CD4-positive, alpha-beta T cell treated with Interleukin-21 for 1 hour (primary cell): ENCODE data around the gene NEK6.

ENCODE experiments used
- DNase-seq: peaks from one replicate; pipeline ENCODE4 v3.0.0-alpha.2; 2020

Gene NEK6

DNA sequence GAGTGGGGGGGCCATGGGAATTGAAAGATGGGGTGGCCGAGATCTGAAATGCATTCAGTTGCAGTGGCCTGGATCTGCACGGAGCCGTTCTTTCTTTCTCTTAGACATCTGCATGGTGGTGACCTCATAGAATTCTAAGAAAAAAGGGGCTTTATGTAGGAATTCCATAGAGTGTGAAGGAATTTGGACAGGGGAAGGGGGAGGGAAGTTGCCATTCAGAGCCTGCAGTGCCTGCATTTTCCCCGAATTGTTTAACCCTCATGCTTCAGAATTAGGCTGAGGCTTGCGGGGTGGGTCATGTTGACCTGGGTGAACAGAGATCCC is 4.9 kb downstream of the NEK6 start:
- no peak for DNase-seq

DNA sequence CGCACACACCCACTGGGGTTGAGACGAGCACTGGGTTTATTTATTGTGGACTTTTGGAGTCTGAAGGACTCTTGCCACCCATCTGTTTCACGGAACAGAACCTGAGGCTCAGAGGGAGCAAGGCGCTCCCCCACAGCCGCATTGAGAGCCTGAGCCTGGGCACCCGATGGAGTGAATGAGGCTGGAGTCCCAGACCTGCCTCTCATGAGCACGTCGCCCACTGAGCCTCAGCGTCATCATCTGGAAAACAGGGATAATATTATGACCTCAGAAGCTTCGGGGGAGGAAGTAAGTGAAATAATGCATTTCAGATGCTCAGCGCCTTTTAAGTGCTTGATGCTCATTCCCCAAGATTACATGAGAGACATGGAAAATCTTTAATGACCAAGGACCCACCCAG is 5.5 kb downstream of the NEK6 start:
- DNase-seq, result no peak

DNA sequence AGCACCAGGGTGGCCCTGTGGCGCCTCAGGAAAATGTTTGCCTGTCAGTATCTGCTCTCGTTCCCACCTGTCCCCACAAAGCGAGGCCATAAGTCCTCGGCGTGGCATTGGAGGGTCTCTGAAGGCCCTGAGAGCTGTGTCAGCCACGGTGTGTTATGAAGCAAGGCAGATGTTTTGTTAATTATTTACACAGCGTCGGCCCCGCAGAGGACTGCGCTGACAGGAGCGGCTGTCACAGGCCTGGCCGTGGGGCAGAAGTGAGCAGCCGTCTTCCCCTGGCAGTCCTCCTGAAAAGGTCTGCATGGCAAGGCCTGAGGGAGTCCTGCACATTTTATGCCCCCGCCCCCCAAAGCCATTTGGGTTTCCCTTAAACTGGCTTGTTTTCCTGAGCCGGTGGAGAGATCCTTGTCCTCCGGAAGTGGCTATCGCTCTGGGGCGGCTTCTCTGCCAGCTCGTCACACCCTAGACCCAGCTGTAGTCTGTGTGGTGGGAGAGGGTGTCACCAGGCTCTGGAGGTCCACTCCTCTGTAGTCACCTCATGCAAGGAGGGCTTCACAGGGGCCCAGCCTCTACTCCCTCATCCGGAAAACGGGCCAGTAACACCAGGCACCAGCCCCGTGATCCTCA is 6.2 kb downstream of the NEK6 start:
- DNase-seq, result no peak

- no peak for DNase-seq
These were observed 7.1 kb downstream of the NEK6 start for GRCh38 chr9:124264823-124265233.

DNA sequence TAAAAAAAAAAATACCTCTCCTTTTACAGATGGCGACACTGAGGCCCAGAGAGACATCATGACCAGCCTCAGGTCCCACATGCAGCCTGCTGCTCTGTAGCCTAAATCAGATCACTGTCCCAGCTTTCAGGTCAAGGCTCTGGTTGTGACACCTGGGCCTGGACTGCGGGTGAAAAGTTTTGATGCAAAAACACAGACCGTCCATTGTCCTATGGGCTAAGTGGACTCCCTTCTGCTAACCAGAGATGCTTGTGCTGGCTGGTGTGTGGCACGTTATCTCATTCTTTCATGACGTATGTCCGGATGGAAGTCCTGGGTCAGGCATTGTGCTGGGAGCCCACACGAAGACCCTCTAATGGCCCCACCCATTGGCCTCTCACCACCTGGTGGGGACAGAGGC is 7.8 kb downstream of the NEK6 start:
- no peak for DNase-seq

DNA sequence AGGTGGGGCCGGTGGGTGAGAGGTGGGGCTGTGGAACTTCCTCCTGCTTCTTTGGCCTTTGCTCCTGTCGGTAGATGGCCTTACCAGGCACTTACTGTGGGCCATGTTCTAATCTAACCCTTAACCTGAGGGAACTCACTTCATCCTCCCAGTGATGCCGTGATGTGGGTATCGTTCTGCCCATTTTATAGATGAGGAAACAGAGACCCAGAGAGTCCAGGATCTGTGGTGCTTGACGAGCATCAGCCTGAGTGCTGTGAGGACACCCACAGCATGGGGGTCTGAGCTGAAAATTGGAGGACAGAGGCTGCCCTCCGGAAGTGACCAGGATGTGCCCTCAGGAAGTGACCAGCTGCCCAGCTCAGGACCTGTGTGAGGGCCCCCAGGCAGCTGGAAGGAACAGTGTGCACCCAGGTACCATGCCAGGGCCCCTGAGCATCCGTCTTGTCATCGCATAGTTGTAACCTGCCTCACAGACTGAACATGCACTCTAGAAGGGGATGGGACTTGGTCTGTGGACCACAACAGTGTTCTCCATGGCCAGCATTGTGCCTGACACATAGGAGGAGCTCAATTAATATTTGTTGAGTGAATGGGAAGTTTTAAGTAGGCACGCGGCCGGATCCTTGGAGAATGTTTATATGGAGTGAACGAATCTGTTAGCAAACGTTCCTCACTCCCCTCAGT is 8.5 kb downstream of the NEK6 start:
- no peak for DNase-seq

GRCh38 chr9:124266826-124267201 is 9.1 kb downstream of the NEK6 start:
- DNase-seq, result no peak

DNA sequence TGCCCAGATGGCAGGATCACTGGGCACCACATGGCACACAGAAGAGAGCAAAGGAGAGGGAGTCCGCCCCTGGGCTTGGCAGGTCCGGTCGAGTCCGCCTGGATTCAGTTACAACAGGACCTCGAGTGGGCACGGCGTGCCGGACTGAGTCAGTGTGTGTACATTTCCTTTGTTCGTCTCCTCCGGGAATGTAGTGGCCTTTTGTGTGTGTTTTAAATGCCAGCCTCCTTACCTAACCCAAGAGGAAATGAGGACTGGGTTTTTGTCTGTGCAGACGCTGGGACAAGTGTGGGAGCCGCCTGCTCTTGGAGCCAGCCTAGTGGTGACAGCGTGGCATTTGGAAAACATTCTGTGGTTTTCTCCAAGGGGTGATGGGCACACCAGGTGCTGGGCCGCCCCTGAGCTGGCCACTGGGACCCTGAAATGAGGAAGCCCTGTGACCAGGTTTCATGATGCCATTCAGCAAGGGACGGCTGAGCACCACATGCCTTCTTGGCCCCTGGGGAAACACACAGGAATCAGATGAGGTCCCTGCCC is 9.6 kb downstream of the NEK6 start:
- no peak for DNase-seq

DNA sequence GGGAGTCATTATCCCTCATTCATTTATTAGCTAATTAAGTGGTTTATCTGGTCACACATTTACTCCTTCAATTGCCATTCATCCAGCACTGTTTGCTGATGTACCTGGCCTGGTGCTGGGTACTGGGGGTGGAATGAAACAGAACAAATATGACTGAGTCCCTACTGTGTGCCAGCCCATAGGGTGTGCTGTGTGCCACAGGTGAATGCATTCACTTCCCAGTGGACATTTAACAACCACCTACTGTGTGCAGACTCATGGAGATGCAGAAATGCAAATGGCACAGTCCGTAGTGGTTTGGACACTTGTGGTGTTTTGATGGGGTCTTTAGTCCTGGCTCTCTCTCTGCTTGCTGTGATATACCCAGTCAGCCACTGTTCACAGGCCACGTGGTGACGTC is 10.5 kb downstream of the NEK6 start:
- DNase-seq, result no peak

- no peak for DNase-seq
These were observed 10.9 kb downstream of the NEK6 start for GRCh38 chr9:124268661-124269060.

GRCh38 chr9:124269556-124269955 is 11.8 kb downstream of the NEK6 start:
- no peak for DNase-seq

DNA sequence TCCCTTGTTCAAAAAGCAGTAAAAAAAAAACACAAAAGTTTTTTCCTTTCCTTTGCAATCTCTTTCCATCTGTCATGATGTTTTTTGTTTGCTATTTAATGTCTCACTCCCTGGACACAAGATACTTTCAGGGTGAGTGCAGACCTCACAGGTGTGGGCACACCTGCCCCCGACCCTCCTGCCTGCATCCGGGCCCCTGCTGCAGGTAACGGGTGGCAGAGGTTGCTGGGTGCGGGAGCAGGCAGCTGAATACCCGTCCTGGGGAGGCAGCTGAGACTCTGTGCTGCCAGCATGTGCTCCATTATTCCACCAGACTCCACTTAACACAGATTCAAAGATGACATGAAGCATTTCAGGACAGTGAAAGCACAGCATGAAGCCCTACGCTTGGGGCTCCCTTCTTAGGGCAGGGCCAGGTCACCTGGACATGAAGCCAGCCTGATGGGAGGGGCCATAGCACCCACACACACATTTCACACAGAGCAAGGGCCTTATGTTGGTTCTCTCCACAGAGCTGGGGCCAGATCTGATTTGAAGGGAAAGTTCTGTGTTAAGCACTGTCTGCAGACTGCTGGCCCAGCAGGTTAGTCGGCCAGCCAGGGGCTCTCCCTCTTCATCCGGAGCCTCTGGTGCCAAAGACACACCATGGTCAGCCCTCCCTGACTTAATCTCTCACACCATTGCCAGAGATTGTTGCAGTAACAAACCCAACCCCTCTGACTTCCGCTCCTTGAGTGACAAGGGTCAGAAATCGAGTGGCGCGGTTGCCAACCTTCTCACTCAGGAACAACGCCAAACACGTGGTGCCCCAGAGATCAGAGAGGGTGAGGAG is 13.0 kb downstream of the NEK6 start:
- no peak for DNase-seq

DNA sequence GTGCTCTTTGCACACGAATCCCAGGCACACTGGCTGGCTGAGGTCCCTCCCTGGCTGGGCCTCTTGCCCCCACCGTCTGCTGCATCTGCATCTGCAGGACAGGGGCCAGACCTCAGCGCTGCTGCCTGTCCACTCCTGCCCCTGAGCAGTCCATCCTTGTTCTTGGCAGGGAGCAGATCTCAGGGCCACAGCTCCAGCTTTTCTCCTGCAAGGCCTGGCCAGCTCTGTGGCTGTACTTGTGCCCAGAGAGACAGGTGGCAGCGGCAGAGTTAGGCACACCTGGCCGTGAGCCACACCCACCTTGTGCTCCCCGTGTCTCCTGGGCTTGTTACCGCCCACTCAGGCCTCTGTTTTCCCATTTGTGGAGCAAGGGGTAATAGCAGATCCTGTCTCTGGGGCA is 13.9 kb downstream of the NEK6 start:
- DNase-seq, result no peak

DNA sequence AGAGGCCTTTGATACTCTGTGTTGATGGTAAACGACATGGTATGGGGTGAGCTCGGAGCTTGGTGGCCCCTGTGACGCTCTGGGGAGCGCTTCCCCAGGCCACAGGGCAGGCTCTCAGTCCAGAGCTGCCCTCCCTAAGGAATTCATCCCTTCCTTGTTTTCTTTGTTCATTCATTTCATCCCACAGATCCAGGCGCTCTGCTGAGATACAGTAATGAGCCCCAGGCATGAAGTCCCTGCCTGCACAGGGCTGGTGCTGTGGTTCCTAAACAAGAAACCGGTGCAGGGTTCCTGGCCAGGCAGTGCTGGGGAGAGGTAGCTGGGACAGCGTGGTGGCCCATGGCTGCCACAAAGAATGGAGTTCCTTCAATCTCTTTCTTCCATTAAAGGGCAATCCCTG is 14.4 kb downstream of the NEK6 start:
- no peak for DNase-seq

DNA sequence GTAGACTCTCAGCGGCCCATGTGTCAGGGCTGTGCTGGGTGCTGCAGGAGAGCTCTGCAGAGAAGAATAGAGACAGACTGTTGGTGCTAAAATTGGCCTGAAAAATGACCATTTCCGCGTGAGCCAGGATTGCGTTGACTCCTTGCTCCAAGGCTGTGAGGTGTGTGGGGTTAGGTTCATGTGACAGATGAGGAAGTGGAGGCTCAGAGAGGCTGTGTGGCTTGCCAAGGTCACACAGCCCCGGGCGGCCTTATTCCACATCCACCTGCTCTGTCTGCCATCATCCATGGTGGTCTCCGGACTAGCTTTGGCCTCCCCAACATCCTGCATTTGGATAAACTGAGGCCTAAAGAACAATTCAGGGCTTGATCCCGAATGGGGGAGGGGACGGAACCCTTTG is 15.2 kb downstream of the NEK6 start:
- DNase-seq, result no peak

DNA sequence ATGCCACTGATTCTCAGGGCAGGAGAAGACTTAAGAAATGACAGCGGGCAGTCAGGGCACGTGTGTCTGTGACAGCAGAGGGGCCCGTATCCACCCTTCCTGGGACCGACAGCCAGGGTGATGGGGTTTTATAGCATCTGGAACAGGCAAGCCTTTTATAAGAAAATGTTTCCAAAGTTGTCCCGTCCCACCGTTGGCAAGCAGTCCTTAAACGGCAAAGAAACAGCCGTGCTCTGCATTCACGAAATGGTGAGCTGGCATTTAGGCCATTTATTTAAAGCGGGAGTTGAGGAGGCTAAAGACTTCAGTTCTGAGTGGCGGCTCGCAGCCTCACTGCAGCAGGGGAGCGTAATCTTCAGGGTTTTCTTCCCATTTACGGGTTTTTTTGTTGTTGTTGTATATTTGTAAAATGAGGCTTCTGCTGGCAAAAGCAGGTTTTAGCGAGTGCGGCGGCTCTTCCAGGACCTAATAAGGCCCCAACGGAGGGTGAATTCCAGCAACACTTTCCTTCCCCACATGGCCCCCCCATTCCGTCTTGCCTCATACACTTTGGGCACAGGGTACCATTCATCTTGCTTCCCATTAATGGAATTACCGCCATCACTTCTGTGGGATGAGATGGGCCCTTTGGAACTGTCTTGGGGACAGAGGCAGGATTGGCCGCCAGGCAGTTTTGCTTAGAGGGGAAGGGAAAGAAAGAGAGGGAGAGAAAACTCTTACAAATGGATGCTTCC is 15.8 kb downstream of the NEK6 start:
- DNase-seq, result no peak

DNA sequence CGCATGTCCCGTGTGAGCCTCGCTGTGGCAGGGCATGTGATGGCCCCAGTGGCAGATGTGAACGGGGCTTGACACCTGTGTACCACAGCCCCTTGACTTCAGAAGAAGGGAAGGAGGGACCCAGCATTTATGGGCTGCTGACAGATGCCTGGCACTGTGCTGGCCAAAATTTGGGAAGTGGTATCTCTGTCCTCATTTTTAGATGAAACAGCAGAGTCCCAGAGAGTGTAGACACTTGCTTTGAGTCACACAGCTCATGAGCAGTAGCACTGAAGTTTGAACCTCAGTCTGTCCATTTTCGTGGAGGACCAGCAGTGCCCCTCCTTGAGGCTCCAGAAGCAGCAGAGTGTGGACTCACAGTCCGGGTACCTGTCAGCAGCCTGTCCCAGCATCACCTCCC is 16.5 kb downstream of the NEK6 start:
- DNase-seq, result no peak

- DNase-seq, result no peak
These were observed 17.0 kb downstream of the NEK6 start for GRCh38 chr9:124274738-124275137.

DNA sequence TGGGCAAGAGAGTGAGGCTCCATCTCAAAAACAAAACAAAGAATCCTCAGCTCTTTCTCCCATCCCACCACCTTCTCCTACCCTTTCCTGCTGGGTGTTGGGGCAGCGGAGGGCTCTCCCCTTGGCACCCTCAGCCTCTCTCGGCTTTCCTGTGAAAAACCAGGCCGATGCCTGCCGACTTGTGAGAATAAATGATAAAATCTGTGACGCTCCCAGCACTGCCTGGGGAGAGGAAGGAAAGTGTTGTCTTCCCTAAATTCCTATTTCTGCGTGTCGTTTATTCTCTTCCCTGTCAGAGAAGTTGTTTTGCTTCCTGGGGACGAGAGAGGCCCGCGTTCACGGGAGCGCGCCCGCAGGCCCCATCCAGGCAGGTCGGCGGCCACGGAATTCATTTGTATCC is 19.7 kb downstream of the NEK6 start:
- DNase-seq, result no peak

GRCh38 chr9:124278054-124278540 is 20.3 kb downstream of the NEK6 start:
- DNase-seq, result no peak

- DNase-seq, result no peak
These were observed 21.9 kb downstream of the NEK6 start for GRCh38 chr9:124279531-124280175.

DNA sequence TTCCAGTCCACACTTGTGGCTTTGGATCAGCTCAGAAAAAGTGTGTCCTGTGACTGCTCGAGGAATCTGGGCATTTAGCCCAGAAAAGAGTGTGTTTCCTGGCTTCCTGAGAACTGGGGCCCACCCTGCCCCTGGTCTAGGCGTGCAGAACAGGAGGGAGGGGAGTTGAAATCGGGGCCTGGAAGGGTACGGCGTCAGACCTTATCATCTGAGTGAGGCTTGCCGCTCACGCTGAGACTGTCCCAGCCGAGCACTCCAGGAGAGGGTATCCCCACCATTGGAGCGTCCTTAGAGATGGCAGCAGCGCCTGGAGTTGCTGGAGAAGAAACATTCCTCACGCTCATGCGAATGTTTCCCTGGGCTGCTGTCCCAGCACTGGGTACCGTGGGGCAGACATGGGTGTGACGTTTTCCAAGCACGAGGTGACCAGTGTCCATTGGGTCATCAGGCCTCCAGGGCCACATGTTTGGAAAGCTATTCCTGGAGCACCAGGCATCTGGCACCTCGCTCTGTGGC is 22.5 kb downstream of the NEK6 start:
- DNase-seq, result no peak
